HG03066 (cell line): ENCODE data around the gene TCF3.
"Not testable (repeated sequence)": the region's sequence is repeated elsewhere in the genome, so short reads cannot be mapped to it uniquely, and the experiment has no call there.

Source experiments
- ATAC-seq: cut with Tn5 transposase; IDR thresholded peaks from one replicate; pipeline ENCODE4 v1.9.1; 2021; ENCODE audit warnings: low read depth; ENCODE audit not compliant: unreplicated experiment

TCF3 gene

DNA sequence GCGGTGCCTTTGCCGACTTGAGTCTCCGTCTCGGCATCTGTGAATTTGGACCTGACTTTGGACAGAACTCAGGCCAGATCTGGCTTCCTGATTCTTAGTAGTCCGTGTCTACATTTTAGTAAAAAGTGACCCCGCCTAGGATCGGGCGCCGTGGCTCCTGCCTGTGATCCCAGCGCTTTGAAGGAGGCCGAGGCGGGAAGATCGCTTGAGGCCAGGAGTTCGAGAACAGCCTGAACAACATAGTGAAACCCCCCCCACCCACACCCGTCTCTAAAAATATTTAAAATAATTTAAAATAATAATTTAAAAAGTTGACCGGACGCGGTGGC lies 849 bp upstream of the TCF3 start:
- ATAC-seq = no peak

DNA sequence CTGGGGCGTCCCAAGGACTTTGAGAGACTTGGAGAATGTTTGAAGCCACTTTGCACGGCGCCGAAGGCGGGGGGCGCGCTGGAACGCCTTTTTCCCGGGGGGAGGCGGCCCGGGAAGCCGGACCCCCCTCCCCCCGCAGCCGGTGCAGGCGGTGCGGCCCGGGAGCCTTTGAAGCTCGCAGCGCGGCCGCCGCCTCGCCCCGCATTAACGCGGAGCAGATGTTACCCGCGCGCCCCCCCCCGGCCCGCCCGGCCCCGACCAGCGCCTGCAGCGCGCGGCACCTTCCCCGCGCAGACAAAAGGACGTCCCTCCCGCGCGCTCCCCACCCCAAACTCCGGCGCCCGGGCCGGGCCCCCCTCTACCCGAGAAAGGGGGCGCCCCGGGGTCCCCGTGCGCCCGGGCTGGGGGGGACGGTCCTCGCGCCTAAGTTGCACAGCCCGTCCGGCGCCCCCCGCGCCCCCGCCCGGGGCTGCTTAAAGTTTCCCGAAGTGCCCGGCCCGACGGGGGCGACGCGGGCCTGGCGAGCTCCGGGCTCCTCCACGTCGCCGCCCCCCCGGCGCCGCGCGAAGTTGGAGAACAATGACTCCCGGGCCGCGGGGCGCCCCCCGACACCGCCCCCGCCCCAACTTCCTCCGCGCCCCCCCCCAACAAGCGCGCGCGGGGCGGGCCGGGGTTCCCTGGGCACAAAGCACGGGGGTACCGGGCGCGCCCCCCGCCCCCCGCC lies 685 bp downstream of the TCF3 start:
- ATAC-seq = no peak

DNA sequence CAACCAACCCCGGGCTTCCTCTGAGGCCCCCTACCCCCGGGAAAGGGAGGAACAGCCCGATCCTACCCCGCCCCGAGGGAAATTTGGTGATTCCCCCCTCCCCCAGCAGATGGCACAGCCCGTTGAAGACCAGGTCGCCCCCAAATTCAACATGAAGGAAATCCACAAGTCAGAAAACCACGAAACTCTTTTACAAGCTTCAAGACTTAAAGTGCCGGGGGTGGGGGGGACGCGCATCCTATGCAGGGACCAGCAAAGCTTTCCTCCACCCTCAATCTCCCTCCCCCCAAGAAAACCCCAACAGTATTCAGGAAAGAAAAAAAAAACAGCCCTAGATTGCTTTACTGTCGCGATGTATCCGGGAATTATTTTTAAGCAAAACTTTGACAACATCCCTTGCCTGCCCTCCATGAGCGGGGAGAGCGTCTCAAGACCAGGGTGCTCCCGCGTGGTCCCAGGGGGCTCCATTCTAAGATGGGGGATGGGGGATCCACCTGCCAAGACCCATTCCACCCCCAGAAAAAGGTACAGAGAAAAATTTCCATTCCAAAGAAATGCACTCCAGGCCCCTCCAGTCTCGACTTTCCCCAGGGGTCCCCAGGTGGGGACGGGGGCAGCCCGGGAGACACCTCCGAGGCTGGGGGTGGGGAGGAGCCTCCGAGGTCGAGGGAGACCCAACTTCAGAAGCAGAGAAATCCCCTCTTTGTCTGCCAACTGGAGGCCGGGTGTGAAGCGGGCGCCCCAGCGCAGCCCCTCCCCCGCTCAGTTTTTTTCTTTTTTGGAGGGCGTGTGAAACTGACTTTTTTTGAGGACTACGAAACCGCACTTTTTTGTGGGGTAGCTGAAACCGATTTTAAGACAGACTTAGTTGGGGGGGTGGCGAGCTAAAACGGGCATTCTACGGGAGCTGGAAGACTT lies 1.5 kb downstream of the TCF3 start:
- ATAC-seq = no peak

DNA sequence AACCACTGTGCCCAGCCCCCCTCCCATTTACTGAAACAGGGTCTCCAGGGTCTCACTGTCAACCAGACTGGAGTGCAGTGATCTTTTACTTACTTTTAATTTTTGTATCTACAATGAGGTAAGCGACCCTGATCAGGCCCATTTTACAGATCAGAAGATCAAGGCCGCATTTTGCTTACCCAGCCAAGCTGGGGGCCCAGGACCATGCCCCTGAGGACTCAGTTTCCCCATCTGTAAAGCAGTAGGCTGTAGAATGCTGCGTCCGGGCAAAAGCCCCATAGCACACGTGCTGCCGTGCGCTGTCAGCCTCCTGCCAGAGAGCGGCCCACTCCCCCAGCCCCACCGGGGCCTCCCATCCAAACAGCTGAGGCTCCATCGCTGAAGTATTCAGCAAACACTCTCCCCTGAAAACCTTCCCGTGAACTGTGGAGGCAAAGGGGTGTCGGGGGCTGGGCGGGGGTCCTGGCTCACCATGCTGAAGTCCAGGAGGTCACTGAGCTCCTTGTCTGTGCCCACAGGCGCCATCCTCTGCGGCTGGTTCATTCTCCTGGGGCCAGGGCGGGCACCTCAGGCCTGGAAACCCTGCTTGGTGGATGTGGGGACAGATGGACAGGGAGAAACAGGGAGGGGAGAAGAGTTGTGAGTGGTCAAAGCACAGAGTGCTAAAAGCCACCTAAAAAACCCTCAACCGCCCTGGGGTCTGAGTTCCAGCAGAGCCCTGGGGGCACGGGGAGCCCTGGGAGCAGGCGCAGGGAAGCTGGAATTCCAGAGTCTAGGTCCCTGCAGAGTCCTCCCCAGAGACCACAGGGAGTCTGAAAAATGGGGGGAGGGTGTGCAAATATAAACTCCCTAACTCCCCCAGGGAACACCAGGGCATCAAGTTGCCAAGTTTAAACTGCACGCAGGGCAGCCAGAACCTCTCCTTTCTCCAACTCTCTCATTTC lies 2.4 kb downstream of the TCF3 start:
- ATAC-seq = no peak

DNA sequence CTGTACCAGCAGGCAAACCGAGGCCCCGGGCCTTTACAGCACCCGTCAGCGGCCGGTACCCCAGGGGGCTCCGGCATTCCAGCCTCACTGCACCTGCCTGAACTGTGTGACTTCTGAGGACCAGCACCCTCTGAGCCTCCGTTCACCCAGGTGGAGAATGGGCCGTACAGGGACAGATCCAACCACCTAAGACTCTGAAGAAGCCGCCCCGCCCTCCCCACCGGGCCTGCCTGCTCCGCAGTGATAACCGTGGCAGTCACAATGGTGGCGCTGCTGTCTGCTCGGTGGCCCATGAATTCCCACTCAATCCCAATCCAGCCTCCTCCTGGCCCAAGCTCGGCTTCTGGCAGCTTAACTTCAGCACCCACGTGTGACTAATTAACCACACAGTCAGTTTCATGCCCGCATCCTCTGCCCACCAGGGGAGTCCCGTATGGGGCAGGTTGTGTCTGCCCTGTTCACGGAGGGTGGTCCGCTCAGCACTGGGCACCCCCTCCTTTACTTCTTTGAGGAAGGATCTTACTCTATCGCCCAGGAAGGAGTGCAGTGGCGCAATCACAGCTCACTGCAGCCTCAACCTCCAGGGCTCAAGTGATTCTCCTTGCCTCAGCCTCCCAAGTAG lies 3.4 kb downstream of the TCF3 start:
- no peak for ATAC-seq

DNA sequence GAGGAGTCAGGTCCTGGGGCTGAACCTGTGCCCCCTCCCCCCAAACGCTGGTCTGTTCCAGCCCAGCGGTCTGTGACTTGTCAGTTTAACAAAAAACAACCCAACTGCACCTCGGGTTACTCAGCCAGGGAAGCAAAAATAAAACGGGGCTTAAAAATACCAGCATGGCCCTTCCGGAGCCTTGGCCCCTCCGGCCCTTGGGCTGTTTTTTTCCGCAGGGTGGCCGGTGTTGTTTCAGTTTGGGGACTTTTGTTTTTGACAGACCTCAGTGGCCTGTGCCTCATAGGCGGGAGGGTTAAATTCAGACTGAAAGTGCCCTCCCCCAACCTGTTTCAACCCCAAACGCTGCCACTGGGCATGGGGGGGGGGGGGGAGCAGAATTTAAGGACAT lies 4.0 kb downstream of the TCF3 start:
- ATAC-seq = no peak

DNA sequence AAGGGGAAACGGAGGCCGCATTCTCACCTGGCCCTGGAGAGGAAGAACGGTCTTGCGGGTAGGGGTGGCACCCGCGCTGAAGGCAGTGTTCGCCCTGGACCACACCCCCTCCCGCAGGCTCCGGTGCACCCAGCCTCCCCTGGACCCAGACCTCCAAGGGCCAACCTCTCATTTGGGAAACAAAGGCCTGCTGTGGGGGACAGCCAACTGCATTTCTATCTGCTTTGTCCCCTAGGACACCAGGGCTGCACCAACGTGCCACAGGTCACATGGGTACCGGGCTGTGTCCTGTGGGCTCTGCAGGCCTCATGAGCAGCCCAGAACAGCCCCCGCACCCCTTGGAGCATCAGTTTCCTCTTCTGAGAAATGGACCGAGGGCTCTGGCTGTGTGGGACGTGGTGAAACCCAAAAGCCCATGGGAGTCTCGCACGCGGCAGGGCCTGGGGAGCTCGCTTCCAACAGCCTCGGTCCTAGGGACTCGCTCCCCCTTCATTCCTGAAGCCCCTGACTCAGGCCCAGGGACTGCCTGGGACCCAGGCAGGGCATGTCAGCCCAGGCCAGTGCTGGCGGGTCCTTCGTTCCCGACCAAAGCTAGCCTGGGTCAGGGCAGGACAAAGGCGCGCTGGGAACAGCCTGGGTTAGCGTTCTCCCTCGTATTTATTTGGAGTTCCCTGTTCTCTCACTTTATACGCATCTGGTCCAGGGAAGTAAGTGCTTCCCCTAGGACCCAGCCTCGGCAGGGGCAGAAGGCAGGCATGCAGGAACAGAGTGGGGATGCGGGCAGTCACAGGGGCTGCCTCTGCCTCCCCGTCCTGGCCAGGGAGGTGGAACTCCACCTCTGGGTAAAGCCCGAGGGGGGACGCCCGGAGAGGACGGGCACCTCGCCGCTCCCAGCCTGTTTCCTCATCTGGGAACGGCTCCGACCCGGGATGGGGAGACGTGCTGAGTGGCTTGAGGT lies 4.6 kb downstream of the TCF3 start:
- ATAC-seq = no peak

DNA sequence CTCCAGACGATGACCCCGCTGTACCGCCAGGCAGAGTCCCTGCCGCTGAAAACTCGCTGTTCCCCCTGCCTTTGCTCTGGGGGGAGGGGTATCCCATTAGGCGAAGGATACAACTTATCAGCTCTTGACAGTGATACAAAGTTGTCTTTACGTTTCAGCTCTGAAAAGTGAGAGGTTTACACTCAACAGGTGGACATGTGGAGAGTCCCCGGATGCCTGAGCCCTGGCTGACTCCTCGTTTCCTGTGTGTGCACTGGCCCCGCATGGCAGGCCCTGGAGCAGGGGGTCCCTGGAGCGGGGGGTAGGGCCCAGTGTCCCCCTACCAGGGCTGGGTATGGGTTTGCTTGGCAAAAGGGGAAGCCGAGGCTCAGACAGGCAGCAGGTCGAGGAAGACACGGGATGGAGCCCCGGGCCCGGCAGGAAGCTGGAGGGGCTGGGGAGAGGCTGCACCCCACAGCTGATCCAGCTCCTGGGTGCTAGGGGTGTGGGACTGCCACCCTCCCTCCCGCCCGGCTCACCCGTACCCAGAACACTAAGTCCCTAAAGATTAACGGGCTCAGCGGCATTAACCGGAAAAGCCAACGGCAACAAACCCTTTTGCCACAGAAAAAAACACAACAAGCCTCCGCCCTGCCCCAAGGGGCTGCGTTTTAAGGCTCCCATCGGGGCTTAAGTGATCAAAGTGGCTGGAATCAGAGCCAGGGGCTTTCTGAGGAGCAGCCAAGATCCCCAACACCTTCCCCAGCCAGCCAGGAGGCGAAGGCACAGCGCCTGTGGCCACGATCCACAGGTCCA lies 5.6 kb downstream of the TCF3 start:
- no peak for ATAC-seq

DNA sequence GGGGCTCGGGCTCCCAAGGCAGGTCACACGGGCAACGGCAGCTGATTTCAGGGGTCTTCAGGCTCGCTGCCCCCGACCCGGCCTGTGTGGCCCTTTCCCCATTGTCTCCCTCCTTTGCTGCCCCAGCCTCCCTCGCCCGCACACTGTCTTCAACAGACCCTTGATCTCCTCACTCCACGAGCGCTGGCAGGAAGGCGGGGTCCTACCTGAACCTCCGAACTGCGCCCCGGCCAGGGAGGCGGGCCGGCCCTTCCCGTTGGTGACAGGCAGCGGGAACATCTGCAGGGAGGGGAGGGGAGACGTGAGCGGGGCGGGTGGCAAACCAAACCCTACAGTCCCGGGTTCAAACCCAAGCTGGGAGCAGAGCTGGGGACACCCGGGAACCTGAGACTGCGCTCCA lies 6.3 kb downstream of the TCF3 start:
- ATAC-seq = no peak

DNA sequence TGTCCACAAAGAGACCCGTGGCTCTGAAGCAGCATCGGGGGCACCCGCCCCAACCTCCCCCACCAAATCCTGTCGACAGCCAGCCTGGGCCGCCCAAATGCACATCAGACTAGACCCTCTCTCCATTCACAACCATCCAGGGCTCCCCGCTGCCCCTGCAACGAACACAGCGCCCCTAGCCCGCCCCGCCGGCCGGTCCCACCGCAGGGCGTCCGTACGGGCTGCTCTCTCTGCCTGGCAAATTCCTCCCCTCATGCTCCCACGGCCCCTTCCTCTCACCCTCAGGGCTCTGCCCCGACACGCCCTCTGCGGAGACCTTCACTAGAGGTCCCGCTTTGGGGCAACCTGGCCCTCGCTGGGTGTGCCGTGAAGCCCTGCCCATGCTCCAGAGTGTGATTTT lies 7.1 kb downstream of the TCF3 start:
- no peak for ATAC-seq

DNA sequence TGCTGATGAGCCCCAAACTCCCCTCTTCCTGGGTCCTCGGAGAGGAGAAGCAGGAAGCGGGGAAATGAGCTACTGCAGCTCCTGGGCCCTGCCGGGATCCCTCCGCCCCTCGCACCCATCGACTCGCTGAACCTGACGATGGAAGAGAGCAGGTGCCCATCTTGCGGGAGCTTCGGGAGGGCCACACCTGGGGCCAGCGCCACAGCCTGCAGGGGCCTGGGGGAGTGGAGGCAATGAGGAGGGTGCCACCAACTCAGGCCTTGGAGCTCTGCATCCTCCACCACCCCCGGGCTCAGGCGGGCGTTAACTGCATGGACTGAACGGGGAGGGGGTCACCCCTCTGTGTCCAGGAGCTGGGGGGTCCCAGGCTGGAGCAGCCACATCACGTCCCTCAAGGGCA lies 8.3 kb downstream of the TCF3 start:
- ATAC-seq = no peak

DNA sequence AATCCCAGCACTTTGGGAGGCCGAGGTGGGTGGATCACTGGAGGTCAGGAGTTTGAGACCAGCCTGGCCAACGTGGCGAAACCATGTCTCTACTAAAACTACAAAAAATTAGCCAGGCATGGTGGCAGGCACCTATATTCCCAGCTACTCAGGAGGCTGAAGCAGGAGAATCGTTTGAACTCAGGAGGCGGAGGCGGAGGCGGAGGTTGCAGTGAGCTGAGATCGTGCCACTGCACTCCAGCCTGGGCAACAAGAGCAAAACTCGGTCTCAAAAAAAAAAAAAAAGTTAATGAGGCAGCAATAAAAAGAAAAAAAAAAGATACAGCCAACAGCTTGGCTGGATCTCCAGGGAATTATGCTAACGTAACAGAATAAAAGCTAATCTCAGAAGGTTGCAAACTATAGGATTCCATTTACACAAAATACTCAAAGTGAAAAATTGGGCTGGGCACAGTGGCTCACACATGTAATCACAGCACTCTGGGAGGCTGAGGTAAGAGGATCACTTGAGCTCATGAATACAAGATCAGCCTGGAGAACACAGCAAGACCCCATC lies 11.4 kb downstream of the TCF3 start:
- not testable (repeated sequence) for ATAC-seq

DNA sequence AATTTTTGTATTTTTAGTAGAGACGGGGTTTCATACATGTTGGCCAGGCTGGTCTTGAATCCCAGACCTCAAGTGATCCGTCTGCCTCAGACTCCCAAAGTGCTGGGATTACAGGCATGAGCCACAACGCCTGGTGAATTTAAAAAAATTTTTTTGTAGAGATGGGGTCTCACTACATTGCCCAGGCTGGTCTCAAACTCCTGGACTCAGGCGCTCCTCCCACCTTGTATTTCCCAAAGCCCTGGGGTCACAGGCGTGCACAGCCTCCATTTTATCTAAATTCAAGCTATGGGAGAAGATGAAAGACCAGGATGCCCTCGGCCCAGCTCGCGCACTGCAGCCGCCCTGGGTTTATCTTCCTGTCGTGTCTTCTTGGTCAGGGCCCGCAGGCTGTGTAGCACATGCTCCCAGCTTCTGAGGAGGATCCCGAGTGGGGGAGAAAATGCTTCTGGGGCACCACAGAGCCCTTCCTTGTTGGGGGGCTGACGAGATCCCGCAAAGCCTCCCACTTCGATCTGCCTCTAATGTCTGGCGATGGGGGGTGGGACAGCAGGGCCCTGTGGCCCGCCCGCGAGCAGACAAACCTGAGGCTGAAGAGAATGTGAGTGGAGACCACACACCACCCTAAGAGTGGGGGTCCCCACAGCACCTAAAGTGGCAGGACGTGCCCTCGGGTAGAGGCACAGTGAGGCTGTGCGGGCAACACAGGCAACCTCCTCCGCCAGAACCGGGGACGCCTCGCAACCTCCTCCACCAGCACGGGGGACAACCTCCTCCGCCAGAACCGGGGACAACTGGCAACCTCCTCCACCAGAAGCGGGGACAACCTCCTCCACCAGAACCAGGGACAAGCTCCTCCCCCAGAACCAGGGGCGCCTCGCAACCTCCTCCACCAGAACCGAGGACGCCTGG lies 15.8 kb downstream of the TCF3 start:
- no peak for ATAC-seq

DNA sequence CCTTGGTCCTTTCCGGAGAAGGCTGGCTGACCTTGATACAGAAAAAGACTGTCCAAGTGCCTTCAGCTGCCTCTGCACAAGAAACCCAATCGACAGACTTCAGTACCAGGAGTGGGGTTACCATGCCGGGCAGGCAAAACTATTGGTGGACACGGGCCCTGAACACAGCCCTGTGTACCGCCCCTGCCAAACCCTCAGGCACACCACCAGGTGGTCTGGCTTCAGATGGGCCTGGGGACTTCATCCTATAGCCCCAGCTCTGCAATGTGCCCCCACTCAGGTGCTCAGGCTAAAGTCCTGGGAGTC lies 17.5 kb downstream of the TCF3 start:
- no peak for ATAC-seq

DNA sequence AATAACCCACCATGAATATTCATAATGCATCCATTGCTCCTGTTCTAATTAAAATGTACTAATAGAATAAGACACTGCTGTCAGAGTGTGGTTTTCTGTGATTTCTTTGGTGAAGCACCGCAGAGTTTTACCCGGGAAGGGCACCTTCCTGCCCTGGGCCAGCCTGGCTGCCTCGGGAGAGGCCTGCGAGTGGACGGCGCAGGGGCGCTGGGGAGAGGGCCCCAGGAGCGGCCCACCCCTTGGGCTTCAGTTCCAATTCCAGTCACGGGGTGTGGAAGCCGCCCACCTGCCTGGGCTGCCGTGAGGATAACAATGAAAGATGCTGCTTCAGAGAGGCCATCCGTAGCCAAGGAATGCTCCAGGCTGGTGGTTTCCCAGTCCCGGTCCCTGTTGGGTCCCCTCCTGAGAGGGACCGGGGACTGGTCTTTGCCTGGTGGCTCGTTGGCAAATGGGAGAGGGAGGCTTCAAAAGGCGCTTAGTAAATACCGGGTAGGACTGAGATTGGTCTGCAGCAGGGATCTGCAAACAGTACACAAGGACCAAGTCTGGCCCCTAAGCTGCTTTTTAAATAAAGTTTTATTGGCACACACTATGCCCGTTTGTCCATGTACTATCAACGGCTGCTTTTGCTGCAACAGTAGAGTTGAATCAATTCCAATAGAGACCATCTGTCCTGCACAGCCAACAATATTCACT lies 18.0 kb downstream of the TCF3 start:
- ATAC-seq = no peak

DNA sequence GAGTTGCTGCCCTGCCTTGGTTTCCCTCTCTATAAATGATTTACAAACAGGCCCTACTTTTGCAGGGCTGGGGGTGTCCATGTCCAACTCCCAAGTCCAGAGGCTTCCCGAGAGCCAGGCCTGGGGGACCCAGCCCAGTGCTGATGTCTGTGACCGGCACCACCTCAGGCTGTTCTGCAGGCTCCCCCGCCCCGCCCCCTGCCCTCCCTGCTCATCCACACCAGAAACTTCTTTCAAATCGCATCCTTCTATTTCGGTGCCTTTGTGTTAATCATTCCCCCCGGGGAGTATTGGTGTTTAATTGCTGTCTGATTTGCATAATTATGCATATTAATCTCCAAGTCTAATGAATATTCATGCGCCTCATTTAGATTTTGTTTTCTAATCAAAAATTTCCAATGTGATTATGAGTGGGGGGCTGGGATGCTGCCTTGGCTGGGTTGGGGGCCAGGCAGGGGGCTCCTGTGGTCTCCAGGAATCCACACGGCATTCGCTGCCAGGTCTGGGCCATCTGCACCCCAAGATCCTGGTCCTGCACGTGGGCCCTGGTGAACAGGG lies 19.1 kb downstream of the TCF3 start:
- no peak for ATAC-seq
